Stimulated activated CD8-positive, alpha-beta memory T cell treated with anti-CD3 and anti-CD28 coated beads, Interleukin-7, amount 100 ng/mL, for 48 hours (primary cell): ENCODE data around the gene EIF2S2.

Experiments
- DNase-seq, 2 donors: peaks; one replicate each; pipeline ENCODE4 v3.0.0-alpha.2; 2020; ENCODE audit warnings: low read depth in 1 of 2; ENCODE audit errors: extremely low read depth in 1 of 2

EIF2S2 gene

DNA sequence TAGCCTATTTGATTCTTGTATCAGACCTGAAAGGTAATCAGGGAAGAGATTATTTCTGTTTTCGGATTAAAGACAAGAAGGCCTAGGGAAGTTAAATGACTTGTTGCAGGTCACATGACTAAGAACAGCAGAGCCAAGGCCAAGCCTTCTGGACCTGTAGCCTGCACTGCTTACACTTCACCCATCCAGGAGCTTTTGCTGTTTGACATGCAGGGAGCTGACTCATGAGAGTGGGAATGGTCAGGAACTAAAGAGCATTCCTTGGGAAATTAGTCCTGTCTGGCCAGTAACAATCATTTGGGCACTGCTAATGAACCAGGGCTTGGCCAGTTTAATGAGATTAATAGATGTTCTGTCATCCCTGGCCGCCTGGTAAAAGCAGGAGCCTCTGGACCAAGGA is 46.8 kb downstream of the EIF2S2 start:
- DNase-seq = no peak

DNA sequence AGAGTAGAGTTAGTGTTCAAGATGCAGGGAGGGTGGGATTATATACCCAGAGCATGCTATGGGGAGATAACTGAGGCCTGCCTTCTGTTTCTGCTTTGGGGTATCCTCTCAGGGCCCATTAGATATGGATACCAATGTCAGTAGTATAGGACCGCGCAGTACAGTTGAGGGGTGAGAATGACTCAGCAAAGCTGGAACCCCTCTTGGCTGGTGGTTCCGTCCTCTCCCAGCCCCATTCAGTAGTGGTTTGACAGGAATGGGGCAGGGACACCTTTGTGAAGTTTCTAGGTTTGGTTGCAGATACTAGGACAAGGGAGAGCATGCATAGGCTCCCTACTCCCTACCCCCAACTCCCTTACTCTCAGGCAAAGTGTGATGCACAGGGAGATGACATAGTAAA is 47.8 kb downstream of the EIF2S2 start:
- no peak for DNase-seq

DNA sequence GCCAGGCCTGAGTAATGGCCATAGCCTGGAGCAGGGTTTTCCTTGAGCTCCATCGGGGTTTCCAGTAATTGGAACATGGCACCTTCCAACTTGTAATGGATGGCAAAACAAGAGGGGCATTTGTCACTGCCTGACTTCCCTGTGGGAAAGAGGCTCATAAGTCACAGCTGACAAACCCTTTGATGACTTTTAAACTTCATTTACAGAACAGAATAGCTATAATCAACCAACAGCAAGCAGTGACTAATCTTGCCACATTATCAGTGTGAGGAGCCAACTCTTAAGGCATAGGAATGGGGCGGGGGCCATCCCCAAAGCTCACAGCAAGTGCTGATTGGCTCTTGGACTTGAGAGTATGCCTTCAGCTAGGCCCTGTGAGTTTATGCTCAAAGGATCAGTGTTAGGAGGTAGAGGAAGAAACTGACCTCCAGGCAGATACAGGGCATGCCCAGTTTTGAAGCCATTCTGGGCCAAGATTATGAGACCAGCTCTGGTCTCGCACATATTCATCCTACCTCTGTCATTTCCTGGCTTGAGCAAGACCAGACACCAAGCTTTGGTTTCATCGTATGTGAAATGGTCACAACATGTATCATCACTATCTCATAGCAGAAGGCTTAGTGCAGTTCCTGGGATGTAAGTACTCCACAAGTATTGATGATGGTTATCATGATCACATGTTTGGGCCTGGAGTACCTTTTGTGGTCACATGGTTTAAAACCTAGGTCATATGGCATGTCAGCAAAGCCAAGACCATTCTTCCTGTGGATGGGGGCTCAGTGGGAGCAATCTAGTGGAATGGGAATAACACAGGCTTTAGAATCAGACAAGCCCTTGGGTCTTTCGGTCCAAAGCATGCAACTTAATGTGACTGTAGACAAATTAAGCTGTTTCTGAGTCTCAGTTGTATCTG is 49.2 kb downstream of the EIF2S2 start:
- no peak for DNase-seq

DNA sequence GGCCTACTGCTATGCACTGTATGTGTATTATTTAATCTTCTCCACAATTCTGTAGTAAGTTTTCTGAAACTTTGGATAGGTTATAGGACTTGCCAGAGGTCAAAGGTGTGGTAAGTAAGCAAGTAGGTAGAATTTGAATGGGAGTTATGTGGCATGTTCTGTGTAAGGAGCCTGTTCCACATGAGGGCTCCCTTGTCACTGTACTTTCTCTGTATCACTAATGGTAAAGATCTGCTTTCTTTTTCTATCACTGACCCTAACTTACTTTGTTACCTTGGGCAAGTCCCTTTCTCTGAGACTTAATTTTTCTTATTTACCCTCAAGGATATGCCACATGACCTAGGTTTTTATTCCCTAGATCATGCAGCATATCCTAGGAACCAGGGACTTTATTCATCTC is 50.3 kb downstream of the EIF2S2 start:
- DNase-seq = no peak

DNA sequence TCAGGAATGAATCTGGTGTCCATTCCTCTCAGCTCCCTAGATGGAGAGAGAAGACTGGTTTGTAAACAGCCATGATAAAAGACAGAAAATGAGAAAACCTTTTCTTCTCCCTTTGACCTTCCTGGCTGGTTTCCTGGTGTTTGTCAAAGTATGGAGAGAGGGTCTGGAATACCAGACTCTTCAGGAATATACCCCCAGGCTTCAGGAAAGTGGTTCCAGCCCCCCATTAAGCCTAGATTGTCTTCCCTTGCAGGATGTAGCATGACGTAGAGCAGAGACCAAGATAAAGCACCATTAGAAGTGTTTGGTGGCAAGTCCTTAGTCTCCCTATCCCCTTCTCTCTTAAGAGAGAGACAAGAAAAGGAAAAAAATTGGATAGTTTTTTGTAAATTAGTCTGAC is 51.1 kb downstream of the EIF2S2 start:
- DNase-seq = no peak

DNA sequence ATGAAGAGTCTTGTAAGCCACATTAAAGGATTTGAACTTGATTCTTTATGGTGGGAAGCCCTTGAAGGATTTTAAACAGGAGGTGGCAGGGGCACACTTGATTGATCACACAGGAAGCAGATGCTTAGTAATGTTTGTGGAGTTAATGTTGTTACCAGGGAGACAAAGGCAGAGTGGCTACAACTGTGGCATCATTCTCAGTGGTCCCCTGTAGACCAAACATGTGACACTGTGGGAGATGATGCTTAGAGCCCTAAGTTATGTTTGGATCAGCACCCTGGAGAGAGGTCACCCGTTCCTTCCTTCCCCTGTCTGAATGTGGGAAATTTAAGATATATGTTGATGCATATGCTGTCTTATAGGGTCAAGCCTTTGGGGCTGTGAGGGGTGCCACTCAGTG is 53.2 kb downstream of the EIF2S2 start:
- DNase-seq = no peak

DNA sequence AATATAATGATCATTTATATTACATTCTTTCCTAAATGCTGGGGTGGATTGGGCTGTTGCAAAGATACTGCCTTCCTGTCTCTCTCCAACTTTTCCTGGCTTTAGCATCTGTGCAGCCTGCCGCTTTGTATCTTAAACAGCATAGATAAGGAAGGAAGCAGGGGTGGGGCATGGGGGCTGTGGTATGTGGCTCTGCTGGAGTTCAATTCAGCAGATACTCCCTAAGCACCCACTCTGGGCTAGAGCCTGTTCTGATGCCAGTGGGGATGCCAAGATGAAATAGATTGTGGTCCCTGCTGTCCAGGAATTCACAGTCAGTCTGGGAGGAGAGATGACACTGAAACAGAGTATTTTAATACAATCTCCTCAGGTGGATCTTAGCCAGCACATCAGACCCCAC is 56.8 kb downstream of the EIF2S2 start:
- DNase-seq = no peak

DNA sequence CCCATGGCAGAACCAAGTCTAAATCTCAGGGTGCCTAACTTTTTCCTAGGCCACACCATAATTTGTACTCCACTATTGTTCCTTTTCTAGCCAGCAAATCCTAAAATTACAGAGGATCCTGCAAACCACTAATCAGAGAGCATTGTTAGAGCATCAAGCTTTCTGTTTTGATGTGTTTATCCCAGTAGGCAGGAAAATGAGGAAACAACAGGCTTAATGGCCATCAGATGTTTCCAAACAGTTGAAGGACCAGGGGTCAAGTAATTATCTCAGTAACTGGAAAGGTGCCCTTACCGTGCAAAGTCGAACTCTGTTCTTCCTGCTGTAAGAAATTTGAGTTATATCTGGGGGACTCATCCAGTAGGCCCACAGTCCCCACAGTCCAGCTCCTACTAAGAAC is 59.6 kb downstream of the EIF2S2 start:
- DNase-seq = no peak

DNA sequence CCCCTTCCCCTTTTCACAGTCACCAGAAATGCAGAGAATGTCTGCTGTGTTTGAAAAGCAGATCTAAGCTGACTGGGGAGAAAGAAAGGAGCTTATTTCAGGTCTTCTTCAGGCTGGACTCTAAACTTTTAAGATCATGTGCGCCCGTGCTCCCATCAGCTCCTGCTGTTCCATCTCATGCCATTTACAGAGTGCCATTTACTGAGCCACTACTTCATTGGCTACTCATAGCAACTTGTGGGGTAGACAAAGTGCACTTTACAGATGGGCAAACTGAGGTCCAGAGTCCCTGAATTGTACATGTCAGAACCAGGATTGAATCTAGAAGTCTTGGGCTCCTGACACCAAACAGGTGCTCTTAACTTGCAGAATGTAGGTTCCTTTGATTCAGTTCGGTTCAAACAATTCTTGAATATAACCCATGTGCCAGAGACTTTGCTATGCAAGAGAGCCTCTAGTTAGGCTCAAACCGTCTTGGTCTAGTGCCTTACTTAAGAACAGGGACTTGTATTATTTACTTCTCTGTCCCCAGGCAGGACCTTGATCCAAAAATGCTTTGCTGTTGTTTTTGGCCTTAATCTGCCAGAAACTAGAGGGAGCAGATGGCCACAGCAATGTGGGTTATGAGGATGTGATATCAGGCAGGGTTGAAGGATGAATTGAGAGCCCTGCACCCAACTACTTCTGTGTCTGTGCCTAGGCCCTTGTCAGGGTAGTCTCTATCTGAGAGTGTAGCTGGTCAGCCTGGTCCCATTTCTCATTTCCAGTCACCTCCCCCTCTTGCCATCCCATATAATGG is 61.9 kb downstream of the EIF2S2 start:
- DNase-seq = no peak

DNA sequence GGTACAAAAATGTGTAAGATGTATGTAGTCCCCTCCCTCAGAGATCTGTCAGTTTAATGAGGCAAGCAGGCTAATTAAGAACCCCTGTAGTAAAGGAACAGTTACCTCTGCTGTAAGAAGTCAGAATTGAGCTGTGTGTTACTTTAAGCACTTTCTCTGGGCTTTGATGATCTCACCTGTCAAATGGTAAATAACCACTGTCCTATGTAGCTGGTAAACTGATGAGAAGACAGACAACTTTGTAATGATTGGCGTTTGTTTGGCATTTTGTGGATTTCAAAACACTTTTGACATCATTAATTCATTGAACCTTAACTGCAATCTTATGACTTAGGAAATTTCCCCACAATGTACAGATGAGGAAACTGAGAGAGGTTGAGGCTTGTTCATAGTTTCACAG is 62.7 kb downstream of the EIF2S2 start:
- DNase-seq = no peak

DNA sequence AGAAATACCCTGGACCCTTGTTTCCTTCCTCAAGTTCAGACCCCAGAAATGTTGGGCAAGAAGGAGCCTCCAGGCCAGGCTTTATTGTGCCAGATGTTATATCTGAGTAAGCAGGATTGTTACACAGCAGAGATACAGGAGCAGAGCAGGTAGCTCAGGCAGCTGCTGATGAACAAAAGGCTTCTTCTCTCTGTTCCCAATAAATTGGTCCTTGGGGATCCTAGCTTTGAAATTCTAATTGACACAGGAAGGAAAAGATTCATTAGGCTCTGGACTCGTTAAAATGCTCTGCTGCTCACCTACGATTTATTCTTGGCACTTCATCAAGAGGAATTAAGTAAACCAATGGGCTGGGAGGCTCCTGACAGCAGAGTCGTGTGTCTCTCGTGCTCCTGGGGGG is 64.1 kb downstream of the EIF2S2 start:
- no peak for DNase-seq

DNA sequence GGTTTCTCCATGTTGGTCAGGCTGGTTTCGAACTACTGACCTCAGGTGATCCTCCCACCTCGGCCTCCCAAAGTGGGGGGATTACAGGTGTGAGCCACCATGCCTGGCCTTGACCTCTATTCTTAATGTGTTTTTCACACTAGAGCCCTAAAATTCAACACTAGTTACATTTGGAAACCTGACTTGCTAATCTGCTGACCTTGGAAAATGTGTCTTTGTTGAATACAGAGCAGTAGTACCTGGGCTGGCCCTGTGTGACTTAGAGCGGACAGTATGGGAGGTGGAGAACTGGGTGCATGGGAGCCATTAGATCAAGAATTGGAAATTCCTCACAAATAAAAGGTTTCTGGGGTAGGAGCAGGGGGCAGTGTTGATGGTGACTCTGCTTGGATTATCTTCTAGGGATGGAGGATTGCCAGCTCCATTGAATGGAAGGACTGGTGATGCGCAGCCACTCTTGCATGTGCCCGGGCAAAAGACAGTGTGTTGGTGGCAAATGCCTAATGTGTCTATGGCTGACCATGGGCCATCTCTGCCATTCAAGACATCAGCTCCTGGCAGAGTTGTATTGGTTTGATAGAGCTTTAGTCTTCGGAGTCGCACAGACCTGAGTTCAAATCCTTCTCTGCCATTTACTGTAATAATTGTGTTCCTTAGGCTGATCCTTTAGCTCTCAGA is 64.9 kb downstream of the EIF2S2 start:
- DNase-seq = no peak

DNA sequence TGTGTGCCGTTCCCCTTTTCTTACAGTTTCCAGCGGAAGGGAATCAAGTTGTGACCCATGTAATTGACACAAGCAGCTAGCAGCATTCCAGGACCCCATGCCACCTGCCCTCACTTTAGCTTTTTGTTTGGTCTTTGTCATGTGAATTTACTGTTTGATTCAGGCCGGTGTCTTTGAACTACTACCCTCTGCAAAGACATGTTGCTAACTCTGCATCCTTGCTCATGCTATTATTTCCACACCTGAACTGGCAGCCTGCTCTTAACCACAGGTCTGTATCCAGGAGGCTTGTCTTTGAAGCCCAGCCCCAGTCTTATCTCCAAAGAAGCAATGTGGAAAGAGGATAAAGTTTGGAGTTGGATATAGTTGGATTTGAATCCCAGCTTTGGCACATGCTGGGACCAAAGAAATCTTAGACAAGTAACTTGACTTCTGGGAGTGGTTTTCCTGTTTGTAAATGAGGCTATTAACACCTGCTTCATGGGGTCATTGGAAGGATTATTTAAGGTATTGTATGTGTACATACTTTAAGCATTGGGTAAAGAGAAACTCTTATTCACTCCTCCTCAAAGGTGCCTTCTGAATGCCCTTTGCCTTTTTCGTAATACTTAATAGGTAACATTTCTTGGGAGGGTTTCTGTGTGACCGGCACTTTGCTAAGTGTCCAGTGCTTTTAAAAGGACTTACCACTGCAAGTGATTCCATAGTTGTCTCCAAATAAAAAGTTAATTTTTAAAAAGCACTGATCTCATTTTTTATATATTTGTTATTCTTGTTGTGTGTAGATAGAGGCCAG is 65.9 kb downstream of the EIF2S2 start:
- DNase-seq = no peak

DNA sequence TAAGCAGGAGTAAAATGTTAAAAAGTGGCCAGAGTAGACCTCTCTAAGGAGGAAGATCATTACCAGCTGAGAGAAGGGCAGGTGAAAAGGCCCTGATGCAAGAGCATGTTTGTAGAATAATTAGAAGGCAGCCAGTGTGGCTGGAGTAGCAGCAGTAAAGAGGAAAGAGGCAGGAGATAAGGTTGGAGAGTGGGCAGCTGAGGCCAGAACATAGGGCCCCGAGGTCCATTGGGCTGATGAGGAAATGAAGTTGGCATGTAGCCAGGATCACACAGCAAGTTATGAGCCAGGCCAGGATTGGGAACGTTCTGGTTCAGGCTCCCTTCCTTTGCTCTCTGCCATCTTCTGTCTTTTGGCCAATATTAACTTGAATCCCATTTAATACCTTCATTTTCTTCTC is 66.7 kb downstream of the EIF2S2 start:
- no peak for DNase-seq

DNA sequence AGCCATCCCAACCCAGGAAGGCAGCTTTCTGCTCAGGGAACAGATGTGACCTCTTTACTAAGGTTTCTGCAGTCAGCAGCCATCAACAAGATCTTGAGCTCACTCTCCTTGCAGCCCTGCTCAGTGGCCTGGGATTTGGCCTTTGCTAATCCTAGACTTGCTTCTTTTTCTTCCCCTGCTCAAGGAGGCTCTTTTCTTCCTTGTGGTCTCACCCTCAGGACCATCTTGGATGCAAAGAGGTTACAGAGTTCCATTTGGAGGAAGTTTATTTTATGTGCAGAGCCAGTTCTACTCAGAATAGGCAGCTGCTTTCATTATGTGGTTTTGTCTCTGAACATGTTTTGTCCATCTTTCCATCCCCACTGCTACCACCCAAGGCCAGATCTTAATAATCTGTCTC is 69.0 kb downstream of the EIF2S2 start:
- DNase-seq = no peak

DNA sequence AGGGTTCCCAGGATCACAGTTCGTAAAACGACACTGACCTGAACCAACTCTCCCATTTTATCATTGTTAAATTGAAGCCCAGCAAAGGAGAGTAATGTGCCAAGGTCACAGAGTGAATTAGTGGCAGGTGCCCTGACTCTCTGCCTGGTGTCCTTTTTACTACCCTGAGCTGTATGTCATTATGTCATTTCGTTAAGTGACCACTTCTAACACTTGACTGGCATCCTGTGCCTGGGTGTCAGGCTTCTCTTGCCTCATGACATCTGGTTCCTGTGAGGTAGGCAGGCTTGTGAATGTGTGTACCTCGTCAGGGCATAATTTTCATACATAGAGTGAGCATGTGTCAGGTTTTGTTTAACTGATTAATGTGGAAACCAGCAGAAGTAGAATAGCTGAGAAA is 69.8 kb downstream of the EIF2S2 start:
- DNase-seq = no peak

DNA sequence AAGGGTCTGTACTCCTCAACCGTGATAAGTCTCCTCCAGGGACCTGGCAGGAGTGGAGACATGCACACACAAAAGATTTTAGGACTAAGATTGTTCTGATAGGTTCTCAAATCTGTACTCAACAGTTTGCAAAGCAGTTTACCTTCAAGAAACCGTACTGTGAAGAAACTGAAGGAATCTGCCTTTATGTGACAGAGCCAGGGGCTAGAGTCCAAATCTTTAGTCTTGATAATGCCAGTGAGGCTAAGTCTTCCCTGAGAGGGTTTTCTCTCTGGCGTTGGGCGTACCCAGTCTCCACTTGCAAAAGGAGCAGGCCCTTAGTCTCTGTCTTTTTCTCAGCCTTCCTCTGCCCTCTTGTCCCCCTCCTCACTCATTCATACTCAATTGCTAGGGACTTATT is 70.8 kb downstream of the EIF2S2 start:
- no peak for DNase-seq

DNA sequence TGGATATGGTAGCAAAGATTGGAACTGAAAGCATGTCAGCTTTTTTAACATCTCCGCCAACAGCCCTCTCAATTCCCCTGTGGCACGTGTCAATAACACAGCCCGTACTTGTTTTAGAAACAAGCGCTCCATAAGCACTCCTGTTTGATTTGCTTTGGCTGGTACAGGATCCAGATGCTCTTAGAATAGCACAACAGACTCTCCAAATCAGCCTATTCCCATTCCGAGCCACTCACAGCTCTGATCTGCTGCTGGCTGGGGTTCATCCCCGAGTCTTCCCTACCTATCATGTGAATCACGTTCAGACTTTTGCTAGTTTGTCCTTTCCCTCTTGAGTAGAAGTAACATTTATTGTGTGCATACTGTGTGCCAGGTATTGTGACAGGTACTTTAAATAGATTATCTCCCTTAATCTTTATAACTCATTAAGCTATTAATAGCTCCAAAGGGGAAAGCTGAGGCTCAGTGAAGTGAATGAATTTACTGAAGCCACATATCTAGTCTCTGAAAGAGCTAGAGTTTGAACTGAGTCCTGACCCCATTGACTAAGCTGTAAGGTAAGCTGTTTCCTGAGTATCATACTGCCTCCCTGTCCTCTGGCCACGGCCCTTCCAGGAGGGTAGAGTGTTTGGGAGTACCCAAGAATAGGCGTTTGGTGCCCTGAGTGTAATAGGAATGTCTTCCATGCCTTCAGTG is 71.6 kb downstream of the EIF2S2 start:
- no peak for DNase-seq
